HEK293T (cell line): ENCODE data around the gene GATA6.

Source experiments
- ARNT ChIP-seq: fragments of 450-650 bp; IDR thresholded peaks from 2 replicates; pipeline ENCODE4 v1.6.1; 2017; ENCODE audit warnings: mild to moderate bottlenecking
- BHLHE40 ChIP-seq: fragments of 450-650 bp; IDR thresholded peaks from 2 replicates; pipeline ENCODE4 v1.6.1; 2016; ENCODE audit warnings: mild to moderate bottlenecking, moderate library complexity, borderline replicate concordance
- ELF4 ChIP-seq: fragments of 450-650 bp; IDR thresholded peaks from 2 replicates; pipeline ENCODE4 v1.6.1; 2017; ENCODE audit warnings: antibody characterized with exemption
- FOXA1 ChIP-seq: fragments of 450-650 bp; IDR thresholded peaks from 2 replicates; pipeline ENCODE4 v1.6.1; 2016; ENCODE audit warnings: mild to moderate bottlenecking
- FOXK2 ChIP-seq: fragments of 450-650 bp; IDR thresholded peaks from 2 replicates; pipeline ENCODE4 v1.6.1; 2016; ENCODE audit warnings: mild to moderate bottlenecking
- FOXM1 ChIP-seq: fragments of 450-650 bp; IDR thresholded peaks from 2 replicates; pipeline ENCODE4 v1.6.1; 2017; ENCODE audit warnings: mild to moderate bottlenecking, borderline replicate concordance
- L3MBTL2 ChIP-seq: fragments of 450-650 bp; conservative IDR thresholded peaks from 2 replicates; pipeline ENCODE4 v1.6.1; 2016; ENCODE audit warnings: mild to moderate bottlenecking
- LEF1 ChIP-seq: fragments of 450-650 bp; IDR thresholded peaks from 2 replicates; pipeline ENCODE4 v1.6.1; 2017; ENCODE audit warnings: mild to moderate bottlenecking, borderline replicate concordance
- SP1 ChIP-seq: fragments of 450-650 bp; IDR thresholded peaks from 2 replicates; pipeline ENCODE4 v1.6.1; 2017
- SUZ12 ChIP-seq: fragments of 450-650 bp; IDR thresholded peaks from 2 replicates; pipeline ENCODE4 v1.6.1; 2016; ENCODE audit warnings: mild to moderate bottlenecking
- ZNF384 ChIP-seq: fragments of 450-650 bp; IDR thresholded peaks from 2 replicates; pipeline ENCODE4 v1.6.1; 2016

- no peak for TF ChIP-seq BHLHE40
- TF ChIP-seq SUZ12: no peak
- no peak for TF ChIP-seq ARNT
- no peak for TF ChIP-seq FOXM1
- no peak for TF ChIP-seq ZNF384
- TF ChIP-seq SP1: no peak
- no peak for TF ChIP-seq LEF1
- 0 out of 2 replicates have a peak, but pooled peaks have one; percentile 12 for TF ChIP-seq L3MBTL2
- no peak for TF ChIP-seq FOXK2
- TF ChIP-seq FOXA1: no peak
- TF ChIP-seq ELF4: no peak
These were observed 1.7 kb upstream of the GATA6 start for GRCh38 chr18:22167471-22168241.
